GM18861 (cell line): ENCODE measurements around the gene ATF5.

Experiments
- ATAC-seq: cut with Tn5 transposase; IDR thresholded peaks from one replicate; pipeline ENCODE4 v1.9.1; 2021; ENCODE audit not compliant: unreplicated experiment

The ATF5 gene

DNA sequence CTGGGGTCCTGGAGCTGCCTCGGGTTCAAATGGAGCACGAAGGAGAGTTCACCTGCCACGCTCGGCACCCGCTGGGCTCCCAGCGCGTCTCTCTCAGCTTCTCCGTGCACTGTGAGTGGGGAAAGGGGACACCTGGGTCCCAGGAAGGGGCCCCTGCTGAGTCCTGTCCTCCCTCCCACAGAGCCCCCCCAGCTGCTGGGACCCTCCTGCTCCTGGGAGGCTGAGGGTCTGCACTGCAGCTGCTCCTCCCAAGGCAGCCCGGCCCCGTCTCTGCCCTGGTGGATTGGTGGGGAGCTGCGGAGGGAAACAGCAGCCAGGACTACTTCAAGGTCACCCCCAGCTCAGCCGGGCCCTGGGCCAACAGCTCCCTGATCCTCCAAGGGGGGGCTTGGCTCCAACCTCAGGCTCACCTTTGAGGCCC, 43.0 kb downstream of the ATF5 start:
- ATAC-seq, result no peak

DNA sequence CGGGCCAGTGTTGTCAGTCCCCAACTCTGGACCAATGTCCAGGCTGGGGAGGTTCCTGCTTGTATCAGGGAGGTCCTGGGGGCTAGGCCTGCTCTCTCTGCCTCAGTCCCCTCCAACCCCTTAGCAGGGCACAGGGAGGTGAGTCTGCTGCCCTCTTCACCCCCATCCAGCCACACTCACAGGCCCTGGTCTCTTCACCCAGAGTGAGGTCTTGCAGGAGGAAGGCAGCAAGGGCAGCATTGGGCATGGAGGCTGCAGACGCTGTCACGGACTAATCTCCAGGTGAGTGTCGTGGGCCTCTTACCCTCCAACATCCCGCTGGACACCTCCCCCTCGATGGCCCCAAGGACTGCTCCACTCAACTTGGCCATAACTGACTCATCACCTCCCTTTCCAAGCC, 43.8 kb downstream of the ATF5 start:
- ATAC-seq, result no peak

- no peak for ATAC-seq
These were observed 45.0 kb downstream of the ATF5 start for GRCh38 chr19:49973987-49974386.

DNA sequence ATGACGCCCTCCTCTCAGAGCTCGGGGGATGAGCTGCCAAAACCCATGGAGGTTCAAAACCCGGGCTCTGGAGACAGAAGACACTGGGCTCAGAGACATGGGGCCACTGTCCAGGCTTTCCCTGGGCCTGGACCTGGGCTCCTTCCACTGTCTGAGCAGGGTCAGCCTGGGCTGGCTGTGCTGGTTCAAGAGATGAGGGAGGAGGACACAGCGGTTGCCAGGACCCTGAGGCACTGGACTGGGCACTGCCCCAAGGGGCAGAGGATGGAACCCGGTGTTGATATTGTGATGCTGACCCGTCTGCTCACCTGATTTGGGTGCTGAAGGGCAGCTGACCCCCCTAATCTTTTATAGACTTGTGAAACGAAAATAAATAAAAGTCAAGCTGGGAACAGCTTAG, 46.0 kb downstream of the ATF5 start:
- no peak for ATAC-seq

- ATAC-seq, result no peak
These were observed 47.5 kb downstream of the ATF5 start for GRCh38 chr19:49976496-49976895.

- no peak for ATAC-seq
These were observed 48.1 kb downstream of the ATF5 start for GRCh38 chr19:49977076-49977475.

- ATAC-seq, result no peak
These were observed 48.9 kb downstream of the ATF5 start for GRCh38 chr19:49977881-49978280.

- ATAC-seq, result no peak
These were observed 49.3 kb downstream of the ATF5 start for GRCh38 chr19:49978324-49978723.

DNA sequence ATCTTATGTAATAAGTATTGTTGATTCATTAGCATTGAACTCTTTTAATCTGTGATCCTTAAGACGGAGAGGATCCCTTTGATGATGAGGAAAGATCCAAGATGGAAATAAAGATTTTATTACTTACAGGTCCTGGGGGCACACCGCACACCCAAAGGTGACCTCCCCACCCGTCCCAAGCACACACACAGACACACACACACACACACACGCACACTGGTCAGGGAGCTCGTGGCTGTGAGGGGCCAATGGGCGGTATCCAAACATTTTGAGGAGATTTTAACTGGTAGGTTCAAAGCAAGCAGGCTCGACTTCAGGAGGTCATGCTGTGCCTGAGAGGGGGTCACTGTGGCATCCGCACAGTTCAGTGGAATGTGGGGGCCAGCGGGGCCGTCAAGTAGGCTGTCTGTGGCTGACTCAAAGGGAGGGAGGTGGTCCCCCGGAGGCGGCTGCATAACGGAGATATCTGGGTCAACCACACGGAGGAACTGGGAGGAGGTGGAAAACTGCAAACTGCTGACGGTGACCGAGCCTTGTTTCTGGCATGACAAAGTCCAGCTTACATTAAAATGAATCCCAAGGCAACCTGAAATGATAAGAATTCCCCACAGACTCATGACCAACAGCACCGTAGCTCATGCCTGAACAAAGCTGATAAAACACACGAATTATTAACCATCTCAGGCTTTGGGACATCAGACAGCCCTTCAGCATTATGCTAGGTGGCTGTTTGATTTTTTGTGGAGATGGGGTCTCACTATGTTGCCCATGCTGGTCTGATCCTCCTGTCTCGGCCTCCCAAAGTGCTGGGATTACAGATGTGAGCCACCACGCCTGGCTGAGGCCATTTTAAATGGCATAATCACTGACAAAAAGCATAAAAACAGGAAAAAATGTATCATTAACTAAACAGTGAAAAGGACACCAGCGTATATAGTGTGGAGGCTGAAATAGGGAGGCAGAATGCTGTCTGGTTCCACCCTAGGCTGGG, 52.9 kb downstream of the ATF5 start:
- no peak for ATAC-seq
